Sigmoid colon (tissue), 7 donors: Measurements from ENCODE around the gene OR5AU1. TPM values are rescaled to one million over a fixed set of nuclear protein-coding genes. Genes with fewer than 3 reads are reported as not detected.
A peak's percentile ranks its signal among the peaks of the same experiment; 100 is the strongest.

Experiments used
- DNase-seq: peaks from one replicate; pipeline ENCODE4 v3.0.0-alpha.2; 2019
- H3K27ac ChIP-seq, 4 donors: fragments of 200-600 bp; sonication (generic); one replicate each; pipeline ENCODE4 v1.5.1; 2016 to 2019; ENCODE audit warnings: mild to moderate bottlenecking in 1 of 4
- H3K27me3 ChIP-seq, 3 donors: fragments of 200-600 bp; sonication (generic); one replicate each; pipeline ENCODE4 v1.5.1; 2019; ENCODE audit warnings: mild to moderate bottlenecking in 1 of 3
- H3K36me3 ChIP-seq, 4 donors: fragments of 200-600 bp; sonication (generic); one replicate each; pipeline ENCODE4 v1.5.1; 2016 to 2019
- H3K4me1 ChIP-seq, 4 donors: fragments of 200-600 bp; sonication (generic); one replicate each; pipeline ENCODE4 v1.5.1; 2017 to 2019
- H3K4me3 ChIP-seq, 4 donors: fragments of 200-600 bp; sonication (generic); one replicate each; pipeline ENCODE4 v1.5.1; 2017 to 2019; ENCODE audit warnings: mild to moderate bottlenecking in 2 of 4, moderate library complexity in 1 of 4
- H3K9me3 ChIP-seq, 4 donors: fragments of 200-600 bp in 3 of 4; sonication (generic) in 3 of 4; one replicate each; pipeline versions ENCODE4 v1.5.1 to v1.6.1; 2013 to 2019
- EP300 ChIP-seq, 4 donors: sonication (generic); formaldehyde crosslinking; IDR thresholded peaks; one replicate each; pipeline ENCODE4 v1.6.1; 2017; ENCODE audit warnings: antibody characterized with exemption in 4 of 4
- POLR2A ChIP-seq, 2 donors: fragments of 450-650 bp; IDR thresholded peaks; one replicate each; pipeline ENCODE4 v1.6.1; 2016; ENCODE audit warnings: antibody characterized with exemption in 2 of 2, mild to moderate bottlenecking in 2 of 2, moderate library complexity in 2 of 2
- POLR2AphosphoS5 ChIP-seq, 4 donors: sonication (generic); formaldehyde crosslinking; IDR thresholded peaks; one replicate each; pipeline ENCODE4 v1.6.1; 2017; ENCODE audit warnings: antibody characterized with exemption in 4 of 4
- WGBS, 2 donors: extraction: QIAGEN DNeasy Blood & Tissue Kit; methylation state at CpG; one replicate each; pipeline ENCODE4 v1.1.7; 2013; 5-methylcytosine and 5-hydroxymethylcytosine counted together
- intact Hi-C: fragments of 100-400 bp; cut with DNase I; formaldehyde crosslinking; loops from one replicate; pipeline ENCODE4 v1.15.1; 2023
- polyA plus RNA-seq, 3 donors: library from polyadenylated mRNA; stranded (reverse); fragments of 200-250 nt; gene quantifications; one replicate each; pipeline ENCODE4 v1.2.3, GENCODE V29; 2013
- small RNA-seq, 3 donors: library from RNA; depleted of rRNA; stranded (forward); fragments of <200 nt; gene quantifications; one replicate each; pipeline ENCODE3, GENCODE V24; 2016
- total RNA-seq, 4 donors: library from RNA; depleted of rRNA; stranded (reverse); fragments of >200 nt; gene quantifications; one replicate each; pipeline ENCODE4 v1.1.0, GENCODE V29; 2016
- TF ChIP-seq, protein P1 (sequence below), 4 experiments: fragments of 450-650 bp in 3 of 4; fragments of 200-600 bp in 1 of 4; IDR thresholded peaks; one replicate each; pipeline ENCODE4 v1.5.1; 2016 to 2019; ENCODE audit warnings: antibody characterized with exemption in 4 of 4, mild to moderate bottlenecking in 3 of 4, moderate library complexity in 2 of 4
- donor health status: healthy with polysubstance abuse.
- donor health status: Bipolar disorder and iron deficiency.
- donor health status: healthy.

OR5AU1 gene
- total and polyA plus RNA-seq, 7 donors = not detected

DNA sequence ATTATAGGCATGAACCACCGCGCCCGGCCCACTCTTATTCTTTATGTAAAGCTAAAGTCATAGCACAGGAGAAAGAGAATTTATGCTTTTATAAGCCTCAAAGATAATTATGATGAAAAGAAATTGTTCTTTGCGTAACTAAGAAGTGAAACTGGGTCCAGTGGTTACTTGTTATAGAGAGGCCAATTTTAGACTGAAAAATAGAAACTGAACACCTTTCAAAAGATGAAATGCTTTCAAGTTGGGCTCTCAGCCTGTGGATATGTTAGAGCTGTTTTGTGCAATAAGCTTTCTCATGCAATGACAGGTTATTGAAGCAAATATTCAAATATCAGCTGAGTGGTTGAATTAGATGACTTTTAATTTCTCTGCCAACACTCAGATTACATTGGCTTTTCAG, 47.1 kb downstream of the OR5AU1 start:
- Histone ChIP-seq H3K4me1 (peaks cover 0 to 33% (median 26%) of the 10 kb centered on the region in 4 donors), H3K4me3 (no peak overlapping the region), H3K36me3 (no peaks in the 10 kb centered on the region), H3K27me3 (no peaks in the 10 kb centered on the region), H3K27ac (no peak overlapping the region), H3K9me3 (no peaks in the 10 kb centered on the region)
- intact Hi-C loops = loop anchor here (5.0 to 10.0 kb wide), 2 partner anchors 96 to 254 kb away; no protein-coding TSS in a partner anchor
- no peak for TF ChIP-seq EP300 (IDR thresholded peaks at IDR 0.05)
- no peak for TF ChIP-seq POLR2AphosphoS5 (IDR thresholded peaks at IDR 0.05)
- no peak for TF ChIP-seq POLR2A (IDR thresholded peaks at IDR 0.05)
- TF ChIP-seq, protein P1, sequence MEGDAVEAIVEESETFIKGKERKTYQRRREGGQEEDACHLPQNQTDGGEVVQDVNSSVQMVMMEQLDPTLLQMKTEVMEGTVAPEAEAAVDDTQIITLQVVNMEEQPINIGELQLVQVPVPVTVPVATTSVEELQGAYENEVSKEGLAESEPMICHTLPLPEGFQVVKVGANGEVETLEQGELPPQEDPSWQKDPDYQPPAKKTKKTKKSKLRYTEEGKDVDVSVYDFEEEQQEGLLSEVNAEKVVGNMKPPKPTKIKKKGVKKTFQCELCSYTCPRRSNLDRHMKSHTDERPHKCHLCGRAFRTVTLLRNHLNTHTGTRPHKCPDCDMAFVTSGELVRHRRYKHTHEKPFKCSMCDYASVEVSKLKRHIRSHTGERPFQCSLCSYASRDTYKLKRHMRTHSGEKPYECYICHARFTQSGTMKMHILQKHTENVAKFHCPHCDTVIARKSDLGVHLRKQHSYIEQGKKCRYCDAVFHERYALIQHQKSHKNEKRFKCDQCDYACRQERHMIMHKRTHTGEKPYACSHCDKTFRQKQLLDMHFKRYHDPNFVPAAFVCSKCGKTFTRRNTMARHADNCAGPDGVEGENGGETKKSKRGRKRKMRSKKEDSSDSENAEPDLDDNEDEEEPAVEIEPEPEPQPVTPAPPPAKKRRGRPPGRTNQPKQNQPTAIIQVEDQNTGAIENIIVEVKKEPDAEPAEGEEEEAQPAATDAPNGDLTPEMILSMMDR (IDR thresholded peaks at IDR 0.05) = no peak
- WGBS, 2 donors = 88% methylated on average over 4 of the region's 4 CpGs
- no peak for DNase-seq

DNA sequence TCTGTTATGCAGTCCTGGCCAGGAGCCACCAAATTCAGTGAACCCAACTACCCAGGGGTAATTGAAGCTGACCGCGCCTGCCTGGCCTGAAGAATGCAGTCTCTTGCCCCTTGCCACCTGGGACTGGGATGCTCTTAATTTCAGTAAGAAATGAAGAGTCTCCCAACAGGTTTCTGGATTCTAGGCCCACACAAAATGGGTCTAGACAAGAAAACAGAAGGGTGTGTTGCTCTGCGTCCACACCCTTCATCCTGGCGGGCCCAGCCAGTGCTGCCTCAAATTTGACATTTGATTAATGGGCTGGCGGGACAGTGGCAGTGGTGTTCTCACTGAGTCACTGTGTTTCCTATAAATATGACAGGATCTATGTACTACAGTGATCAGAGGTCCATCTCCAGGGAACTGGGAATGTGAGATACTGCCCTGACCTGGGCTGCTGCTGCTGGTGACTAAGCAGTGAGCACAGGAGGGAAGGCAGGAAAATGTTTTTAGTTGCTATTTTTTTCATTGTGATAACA, 48.5 kb downstream of the OR5AU1 start:
- no peak for TF ChIP-seq POLR2AphosphoS5 (IDR thresholded peaks at IDR 0.05)
- Histone ChIP-seq H3K4me1 (peaks cover 0 to 43% (median 36%) of the 10 kb centered on the region in 4 donors), H3K27me3 (no peaks in the 10 kb centered on the region), H3K9me3 (no peaks in the 10 kb centered on the region), H3K27ac (peak overlapping the region; percentile 31 to 99 (median 66)), H3K4me3 (no peak overlapping the region), H3K36me3 (no peaks in the 10 kb centered on the region)
- intact Hi-C loops = loop anchor here (5.0 to 10.0 kb wide), 2 partner anchors 95 to 253 kb away; no protein-coding TSS in a partner anchor
- DNase-seq = no peak
- 19 to 65% methylated on average over 5 of the region's 5 CpGs for WGBS, 2 donors

DNA sequence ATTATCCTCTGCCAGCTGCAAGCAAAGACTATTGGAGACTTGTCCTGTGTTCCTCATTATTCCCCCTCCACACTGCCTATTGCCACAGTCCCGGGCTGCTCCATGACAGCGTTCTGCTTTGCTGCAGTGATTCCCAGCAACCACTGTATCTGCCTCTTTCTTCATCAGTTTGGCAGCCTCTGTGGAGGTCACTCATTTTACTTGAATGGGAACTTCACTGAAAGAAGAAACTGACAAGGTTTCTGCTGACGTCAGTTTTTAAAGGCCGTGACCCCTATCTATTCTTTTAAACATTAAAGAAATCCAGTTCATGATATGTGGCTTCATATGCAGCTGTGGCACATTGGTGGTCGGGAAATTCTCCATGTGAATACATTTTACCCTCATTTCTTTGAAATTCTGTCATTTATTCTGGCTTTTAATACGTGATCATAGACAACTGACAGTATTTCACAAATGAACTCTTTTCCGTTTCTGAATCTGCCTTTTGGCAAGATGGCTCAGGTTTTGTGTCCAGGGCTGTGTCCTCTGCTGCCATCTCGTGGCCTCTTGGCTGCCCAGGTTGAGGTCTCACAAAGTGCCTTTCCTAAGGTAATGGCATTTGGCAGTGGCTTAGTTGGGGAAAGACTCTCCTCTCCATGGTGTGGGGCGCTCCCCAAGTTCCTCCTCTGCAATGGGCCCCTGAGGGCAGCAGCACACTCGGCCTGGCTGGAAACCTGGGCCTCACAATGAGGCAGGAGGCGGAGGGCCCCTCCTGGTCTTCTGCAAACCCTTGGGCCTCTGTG, 49.2 kb downstream of the OR5AU1 start:
- intact Hi-C loops = loop anchor here (5.0 to 10.0 kb wide), 2 partner anchors 94 to 252 kb away; no protein-coding TSS in a partner anchor
- peak; percentile 89 for DNase-seq
- H3K27ac ChIP-seq = peak overlapping the region; percentile 43 to 99 (median 96)
- H3K4me3 ChIP-seq = no peak overlapping the region
- TF ChIP-seq, protein P1 (IDR thresholded peaks at IDR 0.05) = peak; percentile 68 to 92 (median 85)
- TF ChIP-seq POLR2AphosphoS5 (IDR thresholded peaks at IDR 0.05) (peak in 1 of 4 donors; percentile 27), POLR2A (IDR thresholded peaks at IDR 0.05) (no peak), EP300 (IDR thresholded peaks at IDR 0.05) (no peak)
- 22 to 28% methylated on average over 11 of the region's 11 CpGs for WGBS, 2 donors
- H3K9me3 ChIP-seq = no peaks in the 10 kb centered on the region
- no peaks in the 10 kb centered on the region for H3K27me3 ChIP-seq
- peaks cover 0 to 43% (median 37%) of the 10 kb centered on the region in 4 donors for H3K4me1 ChIP-seq
- no peaks in the 10 kb centered on the region for H3K36me3 ChIP-seq

DNA sequence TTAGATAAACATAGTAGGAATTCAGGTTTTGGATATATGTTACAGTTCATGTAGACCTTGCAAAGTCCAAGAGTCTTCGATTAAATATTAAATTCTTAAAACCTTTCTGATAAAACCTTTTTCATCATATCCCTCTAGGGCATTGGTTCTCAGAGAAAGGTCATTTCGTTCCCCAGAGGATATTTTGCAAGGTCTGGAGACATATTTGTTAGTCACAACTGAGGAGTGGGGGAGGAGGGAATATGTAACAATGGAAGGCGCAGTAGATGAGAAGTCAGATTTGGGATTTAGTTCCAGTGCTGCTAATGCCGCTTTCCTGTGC, 49.7 kb downstream of the OR5AU1 start:
- Histone ChIP-seq H3K9me3 (no peaks in the 10 kb centered on the region), H3K4me3 (no peak overlapping the region), H3K36me3 (no peaks in the 10 kb centered on the region), H3K27ac (peak overlapping the region; percentile 43 to 99 (median 96)), H3K4me1 (peaks cover 0 to 43% (median 37%) of the 10 kb centered on the region in 4 donors), H3K27me3 (no peaks in the 10 kb centered on the region)
- no peak for TF ChIP-seq POLR2AphosphoS5 (IDR thresholded peaks at IDR 0.05)
- no peak for DNase-seq
- 86% methylated on average over 4 of the region's 4 CpGs for WGBS, 2 donors
- intact Hi-C loops = loop anchor here (5.0 to 10.0 kb wide), 2 partner anchors 94 to 251 kb away; no protein-coding TSS in a partner anchor

DNA sequence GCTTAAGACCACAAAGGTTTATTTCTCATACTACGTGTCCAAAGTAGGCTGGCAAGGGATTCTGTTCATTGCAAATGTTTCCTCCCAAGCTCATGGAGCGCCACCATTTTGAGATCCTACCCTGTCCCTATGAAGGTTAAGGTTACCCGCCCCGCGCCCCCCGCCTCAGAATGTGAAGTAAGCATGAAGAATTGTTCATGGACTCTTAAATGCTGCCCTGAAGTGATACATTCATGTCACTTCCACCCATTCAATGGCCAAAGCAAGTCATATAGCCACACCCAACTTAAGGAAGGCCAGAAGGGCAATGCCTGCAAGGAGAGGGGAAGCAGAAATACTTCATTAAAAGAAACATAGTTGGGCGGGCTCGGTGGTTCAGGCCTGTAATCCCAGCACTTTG, 50.8 kb downstream of the OR5AU1 start:
- Histone ChIP-seq H3K4me3 (no peak overlapping the region), H3K9me3 (no peaks in the 10 kb centered on the region), H3K27ac (peak overlapping the region; percentile 90 to 99 (median 96)), H3K4me1 (peaks cover 0 to 46% (median 38%) of the 10 kb centered on the region in 4 donors), H3K36me3 (no peaks in the 10 kb centered on the region), H3K27me3 (no peaks in the 10 kb centered on the region)
- intact Hi-C loops = loop anchor here (5.0 to 10.0 kb wide), 2 partner anchors 93 to 250 kb away; no protein-coding TSS in a partner anchor
- TF ChIP-seq EP300 (IDR thresholded peaks at IDR 0.05) (no peak), POLR2A (IDR thresholded peaks at IDR 0.05) (no peak), POLR2AphosphoS5 (IDR thresholded peaks at IDR 0.05) (no peak)
- TF ChIP-seq, protein P1 (IDR thresholded peaks at IDR 0.05) = no peak
- DNase-seq = no peak
- WGBS, 2 donors = 71 to 82% methylated on average over 8 of the region's 8 CpGs

Small RNA genes lying within 50 kb of the gene (small RNA-seq; reads per million reads assigned to genes)
- gene RNU6-252P = 0 reads per million in 3 donors

Other genes starting within 250 kb of the OR5AU1 start
- 10 to 100 TPM in 1 of 4 donors, 1 to 10 TPM in 2, not detected in 1; 2.1 to 14.3 (median 2.9) TPM for gene RNASE2, start 200.6 kb downstream of the OR5AU1 start, total RNA-seq
- gene RNASE2, start 200.6 kb downstream of the OR5AU1 start, polyA plus RNA-seq = 1 to 10 TPM in 2 of 3 donors, not detected in 1; 3.1 to 3.2 TPM
- gene METTL17, start 166.1 kb downstream of the OR5AU1 start, total RNA-seq = 100 to 1,000 TPM in 1 of 4 donors, 10 to 100 TPM in 3; 72.9 to 103 (median 90.0) TPM
- 10 to 100 TPM; 24.0 to 76.4 (median 25.2) TPM for gene METTL17, start 166.1 kb downstream of the OR5AU1 start, polyA plus RNA-seq
- gene SLC39A2, start 156.8 kb downstream of the OR5AU1 start, total RNA-seq = not detected
- gene SLC39A2, start 156.8 kb downstream of the OR5AU1 start, polyA plus RNA-seq = 1 to 10 TPM in 1 of 3 donors, not detected in 2; 1.2 TPM
- gene NDRG2, start 131.0 kb downstream of the OR5AU1 start, total RNA-seq = 100 to 1,000 TPM; 184 to 276 (median 235) TPM
- 100 to 1,000 TPM; 114 to 199 (median 141) TPM for gene NDRG2, start 131.0 kb downstream of the OR5AU1 start, polyA plus RNA-seq
- not detected for gene TPPP2, start 125.8 kb downstream of the OR5AU1 start, total RNA-seq
- gene TPPP2, start 125.8 kb downstream of the OR5AU1 start, polyA plus RNA-seq = under 1 TPM in 1 of 3 donors, not detected in 2; 0.36 TPM
- not detected for gene RNASE13, start 121.3 kb downstream of the OR5AU1 start, total RNA-seq
- gene RNASE13, start 121.3 kb downstream of the OR5AU1 start, polyA plus RNA-seq = not detected
- gene RNASE7, start 113.7 kb downstream of the OR5AU1 start, total RNA-seq = not detected
- gene RNASE7, start 113.7 kb downstream of the OR5AU1 start, polyA plus RNA-seq = under 1 TPM in 1 of 3 donors, not detected in 2; 0.10 TPM
- gene RNASE8, start 98.2 kb downstream of the OR5AU1 start, total RNA-seq = not detected
- gene RNASE8, start 98.2 kb downstream of the OR5AU1 start, polyA plus RNA-seq = not detected
- gene ARHGEF40, start 85.8 kb downstream of the OR5AU1 start, total RNA-seq = 10 to 100 TPM; 15.0 to 48.5 (median 17.4) TPM
- 10 to 100 TPM; 12.5 to 26.5 (median 18.0) TPM for gene ARHGEF40, start 85.8 kb downstream of the OR5AU1 start, polyA plus RNA-seq
- gene ZNF219, start 57.4 kb downstream of the OR5AU1 start, total RNA-seq = 10 to 100 TPM; 38.2 to 89.7 (median 65.0) TPM
- 10 to 100 TPM; 27.6 to 52.9 (median 29.4) TPM for gene ZNF219, start 57.4 kb downstream of the OR5AU1 start, polyA plus RNA-seq
- 1 to 10 TPM in 1 of 4 donors, not detected in 3; 1.1 TPM for gene TMEM253, start 55.0 kb downstream of the OR5AU1 start, total RNA-seq
- gene TMEM253, start 55.0 kb downstream of the OR5AU1 start, polyA plus RNA-seq = 10 to 100 TPM; 14.1 to 28.4 (median 14.4) TPM
- gene HNRNPC, start 113.4 kb upstream of the OR5AU1 start, total RNA-seq = 100 to 1,000 TPM; 365 to 449 (median 404) TPM
- 100 to 1,000 TPM; 369 to 645 (median 419) TPM for gene HNRNPC, start 113.4 kb upstream of the OR5AU1 start, polyA plus RNA-seq
- gene RPGRIP1, start 124.0 kb upstream of the OR5AU1 start, total RNA-seq = under 1 TPM in 1 of 4 donors, not detected in 3; 0.27 TPM
- gene RPGRIP1, start 124.0 kb upstream of the OR5AU1 start, polyA plus RNA-seq = under 1 TPM; 0.25 to 0.60 (median 0.46) TPM
- gene SUPT16H, start 228.0 kb upstream of the OR5AU1 start, total RNA-seq = 10 to 100 TPM; 62.0 to 77.1 (median 69.1) TPM
- 10 to 100 TPM; 27.5 to 66.3 (median 30.6) TPM for gene SUPT16H, start 228.0 kb upstream of the OR5AU1 start, polyA plus RNA-seq